Epithelial cell of proximal tubule (primary cell): ENCODE data around the gene CTBP1. TPM values are rescaled to one million over a fixed set of nuclear protein-coding genes. Genes with fewer than 3 reads are reported as not detected.

ENCODE experiments used
- DNase-seq: peaks from one replicate; pipeline ENCODE4 v3.0.0-alpha.2; 2011; ENCODE audit warnings: low read depth
- H3K4me3 ChIP-seq: 2 replicates; pipeline ENCODE4 v1.5.1; 2011; ENCODE audit warnings: low read depth, mild to moderate bottlenecking, low read length
- total RNA-seq: library from RNA; depleted of rRNA; stranded (reverse); fragments of >200 nt; gene quantifications from 2 replicates; pipeline ENCODE4 v1.2.3, GENCODE V29; 2015
- TF ChIP-seq, protein P1 (sequence below): conservative IDR thresholded peaks from 2 replicates; pipeline ENCODE4 v1.5.1; 2012; ENCODE audit warnings: low read depth, mild to moderate bottlenecking, low read length

CTBP1 gene
- total RNA-seq, 1 donor from 2014 or later = 334 TPM

DNA sequence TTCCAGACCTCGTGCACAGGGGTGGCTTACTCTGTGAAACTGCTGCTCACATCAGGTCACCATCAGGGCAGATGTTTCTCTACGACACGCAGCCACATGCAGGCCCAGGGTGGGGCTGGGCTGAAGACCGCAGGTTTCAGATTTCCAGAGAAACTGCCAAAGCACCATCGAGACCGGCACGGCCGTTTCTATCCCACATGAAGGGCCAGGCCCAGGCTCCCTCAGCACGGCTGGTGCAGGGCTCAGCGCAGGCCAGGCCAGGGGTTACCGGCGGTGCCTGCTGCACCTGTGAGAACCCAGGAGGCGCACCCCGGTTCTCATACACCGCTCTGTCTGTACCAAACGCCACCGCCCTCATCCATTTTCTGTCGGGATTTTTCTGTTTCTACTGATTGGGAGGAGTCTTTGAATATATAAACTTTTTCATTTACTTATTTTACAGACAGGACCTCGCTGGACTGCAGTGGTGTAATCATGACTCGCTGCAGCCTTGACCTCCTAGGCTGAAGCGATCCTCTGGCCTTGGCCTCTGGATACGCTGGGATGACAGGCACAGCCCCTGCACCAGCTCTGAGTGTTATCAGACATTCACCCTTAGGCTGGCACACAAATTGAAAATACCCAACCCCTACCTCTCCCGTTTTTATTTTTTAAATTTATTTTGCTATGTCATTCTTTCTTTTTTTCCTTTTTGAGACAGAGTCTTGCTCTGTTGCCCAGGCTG is 17.1 kb downstream of the CTBP1 start:
- DNase-seq = no peak
- TF ChIP-seq, protein P1, sequence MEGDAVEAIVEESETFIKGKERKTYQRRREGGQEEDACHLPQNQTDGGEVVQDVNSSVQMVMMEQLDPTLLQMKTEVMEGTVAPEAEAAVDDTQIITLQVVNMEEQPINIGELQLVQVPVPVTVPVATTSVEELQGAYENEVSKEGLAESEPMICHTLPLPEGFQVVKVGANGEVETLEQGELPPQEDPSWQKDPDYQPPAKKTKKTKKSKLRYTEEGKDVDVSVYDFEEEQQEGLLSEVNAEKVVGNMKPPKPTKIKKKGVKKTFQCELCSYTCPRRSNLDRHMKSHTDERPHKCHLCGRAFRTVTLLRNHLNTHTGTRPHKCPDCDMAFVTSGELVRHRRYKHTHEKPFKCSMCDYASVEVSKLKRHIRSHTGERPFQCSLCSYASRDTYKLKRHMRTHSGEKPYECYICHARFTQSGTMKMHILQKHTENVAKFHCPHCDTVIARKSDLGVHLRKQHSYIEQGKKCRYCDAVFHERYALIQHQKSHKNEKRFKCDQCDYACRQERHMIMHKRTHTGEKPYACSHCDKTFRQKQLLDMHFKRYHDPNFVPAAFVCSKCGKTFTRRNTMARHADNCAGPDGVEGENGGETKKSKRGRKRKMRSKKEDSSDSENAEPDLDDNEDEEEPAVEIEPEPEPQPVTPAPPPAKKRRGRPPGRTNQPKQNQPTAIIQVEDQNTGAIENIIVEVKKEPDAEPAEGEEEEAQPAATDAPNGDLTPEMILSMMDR = no peak
- no peak overlapping the region for H3K4me3 ChIP-seq

DNA sequence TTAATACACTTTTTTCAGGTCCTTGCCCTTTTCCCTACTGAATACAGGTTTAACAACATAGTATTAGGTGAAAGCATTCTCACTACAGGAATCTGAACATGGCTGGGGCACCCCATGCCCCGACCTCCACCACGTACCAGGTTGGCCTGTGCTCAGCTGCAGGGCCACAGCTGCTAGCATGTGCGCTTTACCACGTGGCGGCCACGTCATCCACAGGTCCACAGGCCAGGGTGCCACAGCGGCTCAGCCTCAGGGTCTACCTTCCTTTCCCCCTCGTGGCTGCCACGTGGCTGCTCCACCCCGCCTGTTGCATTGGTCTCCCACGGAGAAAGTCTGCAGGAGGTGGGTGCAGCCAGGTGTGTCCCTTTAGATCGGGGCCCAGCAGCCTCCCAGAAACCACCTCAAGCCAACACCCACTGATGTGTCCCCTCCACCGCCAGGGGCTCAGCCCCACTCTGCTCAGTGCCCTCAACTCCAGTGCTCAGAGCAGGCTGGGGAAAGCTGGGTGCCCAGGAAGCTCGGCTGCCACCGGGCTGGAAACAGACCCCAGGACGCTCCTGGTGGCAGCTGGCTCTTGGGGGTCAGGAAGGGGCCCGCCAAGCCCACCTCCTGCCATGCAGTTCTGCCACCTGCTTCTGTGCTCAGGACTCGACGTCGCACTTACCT is 17.8 kb downstream of the CTBP1 start:
- DNase-seq = no peak
- TF ChIP-seq, protein P1 = no peak
- no peak overlapping the region for H3K4me3 ChIP-seq

GRCh38 chr4:1230316-1230715 is 18.6 kb downstream of the CTBP1 start:
- H3K4me3 ChIP-seq = no peak overlapping the region
- TF ChIP-seq, protein P1 = no peak
- no peak for DNase-seq

DNA sequence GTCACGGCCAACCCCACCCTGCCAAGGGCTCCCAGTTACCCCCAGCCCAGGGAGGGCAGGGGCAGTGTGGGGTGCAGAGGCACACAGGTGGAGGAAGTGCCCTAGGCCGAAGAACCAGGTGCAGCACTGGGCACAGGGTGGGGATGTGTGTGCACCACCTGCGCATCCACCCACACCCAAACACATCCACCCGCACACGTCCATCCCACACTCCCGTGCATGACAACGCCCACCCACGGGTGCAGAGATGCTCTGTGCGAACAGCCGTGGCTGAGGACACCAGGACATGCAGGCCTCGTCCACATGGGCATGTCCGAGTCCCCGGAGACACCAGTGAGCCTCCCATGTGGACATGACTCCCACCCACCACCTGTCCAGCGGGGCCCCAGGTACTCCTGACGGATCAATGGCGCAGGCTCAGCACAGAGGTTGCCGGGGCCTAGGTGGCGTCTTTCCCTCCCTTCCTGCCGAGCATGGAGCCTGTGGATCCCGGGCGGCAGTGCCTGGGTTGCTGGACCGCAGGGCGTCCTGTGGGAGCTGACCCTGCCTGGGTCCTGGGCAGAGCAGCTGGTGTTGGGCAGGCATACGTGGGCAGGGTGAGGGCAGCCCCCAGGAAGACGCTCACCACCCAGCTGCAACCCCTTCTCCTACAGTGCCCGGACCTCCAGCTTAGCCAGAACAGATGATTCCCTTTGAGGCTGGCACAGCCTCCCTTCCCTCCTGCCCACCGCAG is 19.6 kb downstream of the CTBP1 start:
- H3K4me3 ChIP-seq = no peak overlapping the region
- no peak for DNase-seq
- TF ChIP-seq, protein P1 = no peak

GRCh38 chr4:1227816-1228215 is 21.1 kb downstream of the CTBP1 start:
- TF ChIP-seq, protein P1 = no peak
- no peak overlapping the region for H3K4me3 ChIP-seq
- DNase-seq = no peak

- no peak overlapping the region for H3K4me3 ChIP-seq
- no peak for DNase-seq
- TF ChIP-seq, protein P1 = no peak
Measured at GRCh38 chr4:1226598-1226997, 22.3 kb downstream of the CTBP1 start.
